HepG2 (cell line): ENCODE data around the gene APIP. TPM values are rescaled to one million over a fixed set of nuclear protein-coding genes. Genes with fewer than 3 reads are reported as not detected.

Source experiments
- ASH2L ChIP-seq: fragments of 300-600, 200-600 bp; sonication (generic); IDR thresholded peaks from 2 replicates; pipeline ENCODE4 v1.7.0; 2017; ENCODE audit warnings: low read depth, mild to moderate bottlenecking, moderate library complexity, mixed read lengths, low read length; ENCODE audit not compliant: insufficient read length
- CEBPB ChIP-seq: IDR thresholded peaks from 2 replicates; pipeline ENCODE4 v1.6.1; 2011; ENCODE audit warnings: low read depth, low read length, improper control_type of control experiment, borderline replicate concordance
- CEBPG ChIP-seq: IDR thresholded peaks from 2 replicates; pipeline ENCODE4 v1.6.1; 2016
- ELF1 ChIP-seq: sonication (generic); formaldehyde crosslinking; IDR thresholded peaks from 2 replicates; pipeline ENCODE4 v1.4.0; 2020; ENCODE audit warnings: missing genetic modification reagents
- HMG20B ChIP-seq: conservative IDR thresholded peaks from 2 replicates; pipeline ENCODE4 v1.6.1; 2016; ENCODE audit warnings: missing genetic modification reagents, missing compliant biosample characterization
- KDM4B ChIP-seq: sonication (generic); formaldehyde crosslinking; IDR thresholded peaks from 2 replicates; pipeline ENCODE4 v1.4.0; 2020; ENCODE audit warnings: missing genetic modification reagents
- MAFK ChIP-seq, 2 experiments: IDR thresholded peaks in 1 of 2; conservative IDR thresholded peaks in 1 of 2; 2 replicates each; pipeline ENCODE4 v1.6.1; 2011; ENCODE audit warnings: improper control_type of control experiment in 2 of 2, low read length in 2 of 2
- PBX3 ChIP-seq: sonication (generic); formaldehyde crosslinking; IDR thresholded peaks from 2 replicates; pipeline ENCODE4 v1.8.1; 2023; ENCODE audit warnings: missing genetic modification reagents, inconsistent platforms, borderline replicate concordance
- RXRB ChIP-seq: IDR thresholded peaks from 2 replicates; pipeline ENCODE4 v1.6.1; 2016; ENCODE audit warnings: borderline replicate concordance, missing genetic modification reagents, missing compliant biosample characterization
- ZNF30 ChIP-seq: sonication (generic); formaldehyde crosslinking; IDR thresholded peaks from 2 replicates; pipeline ENCODE4 v1.5.0; 2020; ENCODE audit warnings: mild to moderate bottlenecking, missing genetic modification reagents
- ZNF720 ChIP-seq: sonication (generic); formaldehyde crosslinking; IDR thresholded peaks from 2 replicates; pipeline ENCODE4 v1.4.0; 2020; ENCODE audit warnings: missing genetic modification reagents
- ZSCAN21 ChIP-seq: sonication (generic); formaldehyde crosslinking; IDR thresholded peaks from 2 replicates; pipeline ENCODE4 v1.8.0; 2022; ENCODE audit warnings: mild to moderate bottlenecking, missing genetic modification reagents, moderate library complexity, borderline replicate concordance
- polyA plus RNA-seq, 8 experiments: library from polyadenylated mRNA; depleted of rRNA in 3 of 8; stranded (reverse) in 7 of 8; unstranded in 1 of 8; fragments of >200 nt; fragmentation: Illumina TruSeq in 4 of 8; extraction: Trizol in 4 of 8; gene quantifications; 2 replicates each; pipeline versions ENCODE4 v1.2.1 to v1.2.3, GENCODE V29; 2011 to 2016; ENCODE audit warnings: low read depth in 4 of 8, missing spikeins in 1 of 8, mixed read lengths in 1 of 8; ENCODE audit not compliant: insufficient read depth in 1 of 8
- total RNA-seq, 5 experiments: library from RNA; depleted of rRNA; stranded (reverse); fragments of >200 nt; fragmentation: Illumina TruSeq; extraction: Trizol; gene quantifications; 2 replicates each; pipeline ENCODE4 v1.2.3, GENCODE V29; 2016; ENCODE audit warnings: low read depth in 1 of 5
- TF ChIP-seq, protein P1 (sequence below): sonication (generic); formaldehyde crosslinking; conservative IDR thresholded peaks from 2 replicates; pipeline ENCODE4 v1.8.1; 2023; ENCODE audit warnings: missing genetic modification reagents
- TF ChIP-seq, protein P2 (sequence below): fragments of 450-650 bp; IDR thresholded peaks from 2 replicates; pipeline ENCODE4 v1.6.1; 2017

Gene APIP
- total and polyA plus RNA-seq, 2 of the 13 experiments (the other 11 are each of a cell fraction or from before 2014, with no cell fraction given): 16.9 to 31.0 TPM

GRCh38 chr11:34866375-34866774, 49.8 kb downstream of the APIP start (continued):
- TF ChIP-seq KDM4B (CRISPR knock-in tag) (no peak), ZSCAN21 (no peak), ELF1 (CRISPR knock-in tag) (no peak), MAFK (conservative IDR thresholded peaks at IDR 0.05 in 1 of 2, IDR thresholded peaks at IDR 0.05 in 1 of 2; ENCODE audit: low read length in 2 of 2) (peak; percentile 44 to 49; a peak in 3 of 4 replicates), HMG20B (CRISPR knock-in tag) (no peak), ZNF30 (CRISPR knock-in tag) (no peak), ZNF720 (CRISPR knock-in tag) (no peak), RXRB (no peak), CEBPG (CRISPR knock-in tag) (0 out of 2 replicates have a peak, but pooled peaks have one; percentile 16), ASH2L (no peak), CEBPB (peak; percentile 60), PBX3 (no peak)
- TF ChIP-seq, protein P1, sequence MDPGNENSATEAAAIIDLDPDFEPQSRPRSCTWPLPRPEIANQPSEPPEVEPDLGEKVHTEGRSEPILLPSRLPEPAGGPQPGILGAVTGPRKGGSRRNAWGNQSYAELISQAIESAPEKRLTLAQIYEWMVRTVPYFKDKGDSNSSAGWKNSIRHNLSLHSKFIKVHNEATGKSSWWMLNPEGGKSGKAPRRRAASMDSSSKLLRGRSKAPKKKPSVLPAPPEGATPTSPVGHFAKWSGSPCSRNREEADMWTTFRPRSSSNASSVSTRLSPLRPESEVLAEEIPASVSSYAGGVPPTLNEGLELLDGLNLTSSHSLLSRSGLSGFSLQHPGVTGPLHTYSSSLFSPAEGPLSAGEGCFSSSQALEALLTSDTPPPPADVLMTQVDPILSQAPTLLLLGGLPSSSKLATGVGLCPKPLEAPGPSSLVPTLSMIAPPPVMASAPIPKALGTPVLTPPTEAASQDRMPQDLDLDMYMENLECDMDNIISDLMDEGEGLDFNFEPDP (CRISPR knock-in tag): no peak
- TF ChIP-seq, protein P2, sequence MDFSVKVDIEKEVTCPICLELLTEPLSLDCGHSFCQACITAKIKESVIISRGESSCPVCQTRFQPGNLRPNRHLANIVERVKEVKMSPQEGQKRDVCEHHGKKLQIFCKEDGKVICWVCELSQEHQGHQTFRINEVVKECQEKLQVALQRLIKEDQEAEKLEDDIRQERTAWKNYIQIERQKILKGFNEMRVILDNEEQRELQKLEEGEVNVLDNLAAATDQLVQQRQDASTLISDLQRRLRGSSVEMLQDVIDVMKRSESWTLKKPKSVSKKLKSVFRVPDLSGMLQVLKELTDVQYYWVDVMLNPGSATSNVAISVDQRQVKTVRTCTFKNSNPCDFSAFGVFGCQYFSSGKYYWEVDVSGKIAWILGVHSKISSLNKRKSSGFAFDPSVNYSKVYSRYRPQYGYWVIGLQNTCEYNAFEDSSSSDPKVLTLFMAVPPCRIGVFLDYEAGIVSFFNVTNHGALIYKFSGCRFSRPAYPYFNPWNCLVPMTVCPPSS: no peak
